Panc1 (cell line): ENCODE results near the gene ZDHHC1.

ENCODE experiments used
- SIN3A ChIP-seq: IDR thresholded peaks from 2 replicates; pipeline ENCODE4 v1.6.1; 2012; ENCODE audit warnings: low read depth, mild to moderate bottlenecking, low read length, moderate library complexity, borderline replicate concordance; ENCODE audit not compliant: insufficient read depth
- TF ChIP-seq, protein P1 (sequence below): fragments of 450-650 bp; IDR thresholded peaks from 2 replicates; pipeline ENCODE4 v1.5.1; 2017; ENCODE audit warnings: mild to moderate bottlenecking
- TF ChIP-seq, protein P2 (sequence below), 2 experiments: IDR thresholded peaks; 2 replicates each; pipeline ENCODE4 v1.6.1; 2011 to 2012; ENCODE audit warnings: low read depth in 2 of 2, control low read depth in 1 of 2, low read length in 1 of 2, mild to moderate bottlenecking in 1 of 2, moderate library complexity in 1 of 2; ENCODE audit not compliant: insufficient read depth in 1 of 2

DNA sequence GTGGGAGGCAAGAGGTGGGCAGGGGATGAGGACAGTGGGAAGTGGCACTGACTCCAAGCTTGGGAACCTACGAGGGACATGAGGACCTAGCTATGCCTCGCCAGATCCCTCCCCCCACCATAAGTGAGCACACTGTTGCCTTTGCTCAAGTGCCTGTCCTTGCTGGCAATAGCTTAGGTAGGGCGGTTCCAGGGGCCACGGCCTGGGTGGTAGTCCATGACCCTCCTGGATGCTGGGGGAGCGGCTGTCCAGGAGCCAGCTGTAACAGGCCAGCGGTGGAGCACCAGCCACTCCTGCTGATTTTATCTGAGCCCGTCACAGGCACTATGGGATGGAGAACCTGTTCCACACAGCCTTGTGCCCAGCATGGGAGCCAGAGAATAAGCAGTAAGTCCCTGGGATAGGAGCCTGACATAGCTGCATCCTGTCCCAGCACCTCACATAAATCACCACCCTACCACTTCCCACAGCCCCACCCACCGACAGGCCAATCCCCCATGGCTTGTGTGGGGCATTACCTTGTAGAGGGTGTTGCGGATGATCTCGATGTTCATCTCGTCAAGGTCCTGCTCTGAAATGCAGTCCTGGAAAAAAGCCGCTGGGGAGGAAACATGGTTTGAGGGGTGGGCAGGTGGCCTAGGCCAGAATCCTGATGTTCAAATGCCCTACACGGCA lies 26.4 kb upstream of the ZDHHC1 start:
- TF ChIP-seq, protein P1, sequence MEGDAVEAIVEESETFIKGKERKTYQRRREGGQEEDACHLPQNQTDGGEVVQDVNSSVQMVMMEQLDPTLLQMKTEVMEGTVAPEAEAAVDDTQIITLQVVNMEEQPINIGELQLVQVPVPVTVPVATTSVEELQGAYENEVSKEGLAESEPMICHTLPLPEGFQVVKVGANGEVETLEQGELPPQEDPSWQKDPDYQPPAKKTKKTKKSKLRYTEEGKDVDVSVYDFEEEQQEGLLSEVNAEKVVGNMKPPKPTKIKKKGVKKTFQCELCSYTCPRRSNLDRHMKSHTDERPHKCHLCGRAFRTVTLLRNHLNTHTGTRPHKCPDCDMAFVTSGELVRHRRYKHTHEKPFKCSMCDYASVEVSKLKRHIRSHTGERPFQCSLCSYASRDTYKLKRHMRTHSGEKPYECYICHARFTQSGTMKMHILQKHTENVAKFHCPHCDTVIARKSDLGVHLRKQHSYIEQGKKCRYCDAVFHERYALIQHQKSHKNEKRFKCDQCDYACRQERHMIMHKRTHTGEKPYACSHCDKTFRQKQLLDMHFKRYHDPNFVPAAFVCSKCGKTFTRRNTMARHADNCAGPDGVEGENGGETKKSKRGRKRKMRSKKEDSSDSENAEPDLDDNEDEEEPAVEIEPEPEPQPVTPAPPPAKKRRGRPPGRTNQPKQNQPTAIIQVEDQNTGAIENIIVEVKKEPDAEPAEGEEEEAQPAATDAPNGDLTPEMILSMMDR: no peak
- TF ChIP-seq SIN3A: no peak
- TF ChIP-seq, protein P2, sequence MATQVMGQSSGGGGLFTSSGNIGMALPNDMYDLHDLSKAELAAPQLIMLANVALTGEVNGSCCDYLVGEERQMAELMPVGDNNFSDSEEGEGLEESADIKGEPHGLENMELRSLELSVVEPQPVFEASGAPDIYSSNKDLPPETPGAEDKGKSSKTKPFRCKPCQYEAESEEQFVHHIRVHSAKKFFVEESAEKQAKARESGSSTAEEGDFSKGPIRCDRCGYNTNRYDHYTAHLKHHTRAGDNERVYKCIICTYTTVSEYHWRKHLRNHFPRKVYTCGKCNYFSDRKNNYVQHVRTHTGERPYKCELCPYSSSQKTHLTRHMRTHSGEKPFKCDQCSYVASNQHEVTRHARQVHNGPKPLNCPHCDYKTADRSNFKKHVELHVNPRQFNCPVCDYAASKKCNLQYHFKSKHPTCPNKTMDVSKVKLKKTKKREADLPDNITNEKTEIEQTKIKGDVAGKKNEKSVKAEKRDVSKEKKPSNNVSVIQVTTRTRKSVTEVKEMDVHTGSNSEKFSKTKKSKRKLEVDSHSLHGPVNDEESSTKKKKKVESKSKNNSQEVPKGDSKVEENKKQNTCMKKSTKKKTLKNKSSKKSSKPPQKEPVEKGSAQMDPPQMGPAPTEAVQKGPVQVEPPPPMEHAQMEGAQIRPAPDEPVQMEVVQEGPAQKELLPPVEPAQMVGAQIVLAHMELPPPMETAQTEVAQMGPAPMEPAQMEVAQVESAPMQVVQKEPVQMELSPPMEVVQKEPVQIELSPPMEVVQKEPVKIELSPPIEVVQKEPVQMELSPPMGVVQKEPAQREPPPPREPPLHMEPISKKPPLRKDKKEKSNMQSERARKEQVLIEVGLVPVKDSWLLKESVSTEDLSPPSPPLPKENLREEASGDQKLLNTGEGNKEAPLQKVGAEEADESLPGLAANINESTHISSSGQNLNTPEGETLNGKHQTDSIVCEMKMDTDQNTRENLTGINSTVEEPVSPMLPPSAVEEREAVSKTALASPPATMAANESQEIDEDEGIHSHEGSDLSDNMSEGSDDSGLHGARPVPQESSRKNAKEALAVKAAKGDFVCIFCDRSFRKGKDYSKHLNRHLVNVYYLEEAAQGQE (IDR thresholded peaks at IDR 0.05; ENCODE audit: insufficient read depth in 1 of 2, low read depth in 2 of 2, low read length in 1 of 2): no peak
